Renal cortex interstitium (tissue), 11 donors: ENCODE measurements around the gene YIPF3. TPM values are rescaled to one million over a fixed set of nuclear protein-coding genes. Genes with fewer than 3 reads are reported as not detected.
"Not testable (repeated sequence)": the region's sequence is repeated elsewhere in the genome, so short reads cannot be mapped to it uniquely, and the experiment has no call there.

Source experiments
- DNase-seq, 11 donors: peaks; one replicate each; pipeline ENCODE4 v3.0.0-alpha.2; 2013; ENCODE audit warnings: low read depth in 9 of 11, low spot score in 4 of 11; ENCODE audit errors: extremely low read depth in 1 of 11
- polyA plus RNA-seq, 3 donors: library from polyadenylated mRNA; unstranded; fragments of 120-200 nt; gene quantifications; one replicate each; pipeline ENCODE4 v1.2.1, GENCODE V29; 2013; ENCODE audit not compliant: insufficient read length in 3 of 3

Gene YIPF3
- polyA plus RNA-seq, 3 donors, result 136 to 163 (median 146) TPM

GRCh38 chr6:43476746-43477145 is 40.0 kb downstream of the YIPF3 start:
- no peak for DNase-seq

- DNase-seq, result no peak
Measured at GRCh38 chr6:43475516-43475915, 41.2 kb downstream of the YIPF3 start.

GRCh38 chr6:43472515-43472914 is 44.2 kb downstream of the YIPF3 start:
- no peak for DNase-seq

GRCh38 chr6:43471399-43471798 is 45.3 kb downstream of the YIPF3 start:
- no peak for DNase-seq

GRCh38 chr6:43469947-43470346 is 46.8 kb downstream of the YIPF3 start:
- no peak for DNase-seq

- DNase-seq, result no peak
Measured at GRCh38 chr6:43468748-43469681, 47.7 kb downstream of the YIPF3 start.

- DNase-seq, result no peak
Measured at GRCh38 chr6:43468240-43468639, 48.5 kb downstream of the YIPF3 start.

- no peak for DNase-seq
Measured at GRCh38 chr6:43467752-43468151, 49.0 kb downstream of the YIPF3 start.

- DNase-seq, result not testable (repeated sequence)
Measured at GRCh38 chr6:43467265-43467664, 49.5 kb downstream of the YIPF3 start.

GRCh38 chr6:43465948-43466347 is 50.8 kb downstream of the YIPF3 start:
- no peak for DNase-seq

GRCh38 chr6:43464337-43464736 is 52.4 kb downstream of the YIPF3 start:
- no peak for DNase-seq

GRCh38 chr6:43461936-43462335 is 54.8 kb downstream of the YIPF3 start:
- no peak for DNase-seq

Other genes with a start within 250 kb of the YIPF3 start
- 1 to 10 TPM in 1 of 3 donors, under 1 TPM in 2; 0.79 to 1.4 (median 0.81) TPM for gene SLC22A7, start 218.7 kb downstream of the YIPF3 start, polyA plus RNA-seq
- 1 to 10 TPM; 3.3 to 9.0 (median 3.7) TPM for gene CRIP3, start 208.1 kb downstream of the YIPF3 start, polyA plus RNA-seq
- 10 to 100 TPM; 28.5 to 28.8 (median 28.5) TPM for gene ZNF318, start 147.3 kb downstream of the YIPF3 start, polyA plus RNA-seq
- 10 to 100 TPM; 16.9 to 27.6 (median 21.2) TPM for gene ABCC10, start 89.4 kb downstream of the YIPF3 start, polyA plus RNA-seq
- gene DLK2, start 61.4 kb downstream of the YIPF3 start, polyA plus RNA-seq, result 1 to 10 TPM in 2 of 3 donors, under 1 TPM in 1; 0.73 to 1.3 (median 1.0) TPM
- 10 to 100 TPM; 36.0 to 46.3 (median 39.8) TPM for gene TJAP1, start 39.4 kb downstream of the YIPF3 start, polyA plus RNA-seq
- gene LRRC73, start 6.6 kb downstream of the YIPF3 start, polyA plus RNA-seq, result 1 to 10 TPM in 2 of 3 donors, under 1 TPM in 1; 0.82 to 1.6 (median 1.2) TPM
- gene POLR1C, start 163 bp upstream of the YIPF3 start, polyA plus RNA-seq, result 10 to 100 TPM; 36.9 to 43.6 (median 40.6) TPM
- 10 to 100 TPM; 47.9 to 55.7 (median 50.7) TPM for gene XPO5, start 59.1 kb upstream of the YIPF3 start, polyA plus RNA-seq
- 10 to 100 TPM; 20.8 to 25.5 (median 25.3) TPM for gene POLH, start 59.3 kb upstream of the YIPF3 start, polyA plus RNA-seq
- 10 to 100 TPM; 50.0 to 62.0 (median 51.9) TPM for gene GTPBP2, start 112.3 kb upstream of the YIPF3 start, polyA plus RNA-seq
- gene MAD2L1BP, start 118.9 kb upstream of the YIPF3 start, polyA plus RNA-seq, result 10 to 100 TPM; 25.4 to 27.9 (median 25.5) TPM
- 1 to 10 TPM; 1.1 to 1.7 (median 1.7) TPM for gene RSPH9, start 128.1 kb upstream of the YIPF3 start, polyA plus RNA-seq
- gene MRPS18A, start 170.9 kb upstream of the YIPF3 start, polyA plus RNA-seq, result 10 to 100 TPM; 43.4 to 49.2 (median 48.0) TPM